8988T (cell line): Measurements from ENCODE around the gene GAMT.

Experiments
- DNase-seq: peaks from one replicate; pipeline ENCODE4 v3.0.0; 2011

GAMT gene

GRCh38 chr19:1417681-1418495 is 16.5 kb upstream of the GAMT start:
- DNase-seq: no peak

GRCh38 chr19:1417145-1417544 is 15.8 kb upstream of the GAMT start:
- DNase-seq: no peak

GRCh38 chr19:1416014-1416841 is 14.9 kb upstream of the GAMT start:
- no peak for DNase-seq

DNA sequence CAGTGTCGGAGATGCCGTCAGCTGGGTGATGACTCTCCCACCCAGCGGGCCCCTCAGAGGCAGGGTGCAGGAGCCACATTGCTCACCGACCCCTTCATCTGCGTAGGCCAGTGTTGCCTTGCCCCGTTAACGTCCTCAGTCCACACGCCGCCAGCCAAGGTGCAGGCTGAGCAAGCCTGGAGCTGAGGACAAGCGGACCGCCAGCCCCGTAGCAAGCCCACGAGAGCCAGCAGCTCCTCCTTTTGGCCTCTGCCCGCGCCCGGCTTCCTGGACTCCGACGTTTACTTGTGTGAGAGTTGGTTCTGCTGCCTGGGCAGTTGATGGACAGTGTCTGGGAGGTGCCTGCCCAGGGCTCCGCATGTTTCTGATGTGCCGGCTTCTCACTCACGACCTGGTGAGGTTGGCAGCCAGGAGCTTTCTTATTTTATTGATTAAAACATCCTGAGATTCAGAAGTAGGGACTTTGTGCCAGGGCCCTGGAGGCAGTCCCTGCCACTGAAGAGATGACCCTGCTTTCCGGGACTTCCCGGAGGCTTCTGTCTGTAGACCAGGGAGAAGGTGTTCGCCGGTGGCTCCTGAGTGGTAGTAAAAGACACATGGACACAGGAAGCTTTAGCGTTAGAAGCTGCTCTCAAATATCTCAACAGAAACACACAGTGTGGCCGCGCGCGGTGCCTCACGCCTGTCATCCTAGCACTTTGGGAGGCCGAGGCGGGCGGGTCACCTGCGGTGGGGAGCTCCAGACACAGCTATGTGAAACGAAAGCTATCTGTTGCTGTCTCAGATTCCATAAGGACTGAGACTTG is 11.9 kb upstream of the GAMT start:
- DNase-seq: no peak

- no peak for DNase-seq
Measured at GRCh38 chr19:1412323-1412923, 11.1 kb upstream of the GAMT start.

- DNase-seq: no peak
Measured at GRCh38 chr19:1411255-1412191, 10.2 kb upstream of the GAMT start.

- DNase-seq: no peak
Measured at GRCh38 chr19:1410789-1411188, 9.4 kb upstream of the GAMT start.

GRCh38 chr19:1410136-1410786 is 8.9 kb upstream of the GAMT start:
- no peak for DNase-seq

DNA sequence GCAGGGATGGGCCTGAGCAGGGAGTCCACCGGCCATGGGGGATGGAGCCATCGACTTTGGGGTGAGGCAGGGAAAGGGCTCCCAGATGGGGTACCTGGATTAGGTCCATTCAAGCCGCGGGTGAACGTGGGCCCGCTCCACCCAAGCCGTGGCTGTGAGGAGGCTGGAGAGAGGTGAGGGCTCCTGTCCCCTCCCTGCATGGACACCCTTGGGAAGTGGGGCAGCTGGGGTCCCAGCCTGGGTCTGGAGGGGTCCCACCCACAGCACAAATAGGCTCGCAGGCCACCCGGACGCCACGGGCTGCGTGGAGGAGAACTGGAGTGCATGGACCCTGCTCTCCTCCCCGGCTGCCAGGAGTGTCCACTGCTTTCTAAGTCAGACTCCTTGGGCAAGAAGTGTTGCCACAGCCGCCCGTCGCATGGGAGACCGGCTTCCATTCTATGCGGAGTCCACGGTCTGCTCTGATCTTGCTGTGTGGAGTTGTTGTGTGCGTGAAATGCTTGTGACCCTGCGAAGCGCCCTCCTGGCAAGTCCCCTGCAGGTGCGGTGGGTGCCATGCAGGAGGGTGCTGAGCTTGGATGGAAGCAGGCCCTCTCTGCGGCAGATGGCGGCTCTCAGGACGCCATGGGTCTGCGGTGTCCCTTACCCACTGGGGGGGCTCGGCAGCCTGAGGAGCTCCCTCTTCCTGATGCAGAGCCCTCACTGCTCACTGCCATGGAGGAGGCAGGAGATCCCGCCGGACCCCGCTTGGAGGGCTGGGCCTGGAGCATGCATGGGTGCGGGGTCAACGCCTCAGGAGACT is 8.1 kb upstream of the GAMT start:
- DNase-seq: no peak

DNA sequence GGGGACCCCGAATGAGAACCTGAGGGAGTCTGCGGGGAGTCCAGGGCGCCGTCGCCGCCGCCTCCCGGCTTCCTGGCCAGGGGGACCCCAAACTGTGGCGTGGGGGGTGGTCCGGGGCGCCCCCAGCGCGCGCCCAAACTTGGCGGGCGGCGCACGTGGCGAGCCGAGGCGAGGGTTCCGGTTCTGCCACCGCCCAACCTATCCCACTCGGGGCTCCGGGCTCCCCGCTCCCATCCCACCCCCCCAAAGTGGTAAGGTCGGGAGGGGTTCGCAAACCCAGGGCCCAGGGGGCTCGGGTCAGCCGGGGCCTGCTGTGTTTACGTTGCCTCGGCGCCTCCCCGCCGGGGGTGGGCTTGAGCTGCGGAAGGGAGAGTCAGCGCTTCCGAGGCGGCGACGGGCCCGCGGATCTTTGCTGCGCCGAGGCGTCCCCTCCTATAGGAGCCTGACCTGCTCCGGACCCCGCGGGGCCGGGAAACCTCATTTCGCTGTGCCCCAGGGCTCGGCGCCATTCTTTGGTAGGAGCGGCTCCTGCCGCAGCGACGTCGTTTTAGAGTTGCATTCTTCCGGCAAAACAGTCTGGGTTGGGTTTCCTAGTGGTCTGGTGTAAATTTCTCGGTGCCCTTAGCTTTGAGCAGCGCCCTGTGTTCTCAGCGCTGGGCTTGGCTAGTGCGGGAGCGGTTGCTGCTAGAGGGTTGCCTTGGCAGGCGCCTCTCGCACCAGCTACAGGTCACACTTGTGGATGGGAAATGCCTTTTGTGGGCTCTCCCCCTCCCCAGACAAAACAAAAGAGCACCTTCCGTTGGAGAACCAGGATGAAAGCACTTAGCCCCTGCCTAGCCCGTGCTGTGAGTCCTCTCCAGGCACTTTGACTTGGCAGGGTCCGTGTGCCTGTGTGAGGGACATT is 7.2 kb upstream of the GAMT start:
- DNase-seq: no peak

DNA sequence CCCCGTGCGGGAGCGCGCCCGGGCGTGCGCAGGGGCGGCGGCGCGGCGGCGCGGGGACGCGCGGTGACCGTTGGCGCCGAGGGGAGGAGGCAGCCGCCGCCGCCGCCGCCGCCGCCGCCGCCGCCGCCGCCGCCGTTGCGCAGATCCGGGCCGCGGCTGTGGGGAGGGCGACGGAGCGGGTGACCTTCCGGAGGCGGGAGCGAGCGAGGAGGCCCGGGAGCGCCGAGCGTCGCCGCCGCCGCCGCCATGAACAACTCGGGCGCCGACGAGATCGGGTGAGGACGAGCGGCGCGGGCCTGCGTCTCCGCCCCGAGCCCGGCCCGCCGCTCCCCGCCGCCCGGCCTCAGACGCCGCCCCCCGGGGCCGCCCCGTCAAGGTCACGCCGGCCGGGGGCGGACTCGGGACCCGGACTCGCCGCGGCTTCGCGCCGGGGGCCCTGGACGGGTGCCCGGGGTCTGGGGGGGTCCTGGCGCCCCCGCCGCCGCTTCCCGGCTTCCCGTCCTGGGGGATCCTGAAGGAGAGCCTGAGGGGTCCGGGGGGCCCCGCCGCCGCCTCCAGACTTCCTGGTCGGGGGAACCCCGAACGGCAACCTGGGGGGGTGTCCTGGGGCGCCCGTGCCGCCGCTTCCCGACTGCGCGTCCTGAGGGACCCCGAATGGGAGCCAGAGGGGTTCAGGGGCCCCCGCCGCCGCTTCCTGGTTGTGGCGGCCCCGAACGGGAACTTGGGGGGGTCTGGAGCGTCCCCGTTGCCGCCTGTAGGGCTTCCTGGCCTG is 6.4 kb upstream of the GAMT start, which contains the start of gene DAZAP1:
Gene DAZAP1, plus strand, starts transcription at position 59 of the 772 bp plus-strand sequence. Its CDS starts 188 bp downstream, at position 247.
- no peak for DNase-seq

DNA sequence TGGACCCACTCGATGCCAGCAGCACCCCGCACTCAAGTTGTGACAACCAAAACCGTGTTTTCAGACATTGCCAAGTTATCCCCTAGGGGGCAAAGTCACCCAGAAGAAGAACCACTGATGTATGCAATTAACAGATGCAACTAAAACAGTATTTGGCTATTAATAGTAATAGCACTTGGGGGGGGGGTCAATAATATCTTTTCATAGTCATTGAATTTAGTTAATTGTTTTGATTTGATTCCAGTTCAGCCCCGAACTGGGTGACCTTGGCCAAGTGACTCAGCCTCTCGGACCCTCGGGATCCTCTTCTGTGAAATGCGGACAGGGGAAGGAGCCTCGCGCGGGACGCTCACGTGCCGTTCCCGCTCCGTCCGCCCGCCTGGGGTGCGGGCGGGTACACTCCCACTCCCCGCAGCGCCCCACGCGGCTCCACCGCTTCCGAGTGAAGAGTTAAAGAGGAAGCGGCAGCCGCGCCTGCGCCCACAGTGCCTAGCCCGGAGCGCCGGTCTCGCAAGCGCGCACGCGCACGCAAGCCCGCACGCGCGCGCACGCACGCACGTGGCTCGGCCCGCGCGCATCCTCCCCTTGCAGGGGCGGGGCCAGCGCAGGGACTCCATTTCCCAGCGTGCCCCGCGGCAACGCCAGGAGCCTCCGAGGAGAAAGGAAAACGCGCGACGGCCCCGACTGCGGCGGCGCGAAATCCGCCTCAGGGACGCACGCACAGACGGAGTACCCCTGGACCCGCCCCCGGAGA is 5.6 kb upstream of the GAMT start:
- peak; percentile 99 for DNase-seq

DNA sequence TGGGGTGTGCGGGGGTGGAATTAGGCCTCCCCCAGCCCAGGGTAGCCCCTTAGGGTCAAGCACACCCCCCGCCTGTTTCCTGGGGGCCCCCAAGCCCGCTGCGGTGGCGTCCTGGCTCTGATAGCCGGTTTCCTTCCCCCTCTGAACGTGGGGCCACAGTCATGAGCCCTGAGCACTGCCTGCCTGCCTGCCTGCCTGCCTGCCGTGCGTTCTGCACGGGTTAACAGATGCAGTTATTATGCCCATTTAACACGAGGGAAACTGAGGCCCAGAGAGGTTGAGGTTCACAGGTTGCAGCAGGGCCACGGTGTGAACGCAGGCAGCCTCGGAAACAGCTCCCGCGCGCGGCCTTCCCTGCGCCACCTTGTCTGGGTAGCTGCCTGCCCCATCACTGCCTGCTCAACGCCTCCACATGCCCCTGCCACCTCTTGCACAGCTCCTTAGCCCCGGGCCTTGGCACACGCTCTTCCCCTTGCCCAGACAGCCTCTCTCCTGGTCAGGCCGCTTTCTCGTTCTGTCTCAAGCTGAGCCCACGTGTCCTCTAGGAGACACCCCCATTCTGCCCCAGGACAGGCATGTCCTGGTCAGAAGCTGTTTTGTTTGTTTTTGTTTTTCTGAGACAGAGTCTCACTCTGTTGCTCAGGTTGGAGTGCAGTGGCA is 1.2 kb upstream of the GAMT start:
- DNase-seq: no peak

DNA sequence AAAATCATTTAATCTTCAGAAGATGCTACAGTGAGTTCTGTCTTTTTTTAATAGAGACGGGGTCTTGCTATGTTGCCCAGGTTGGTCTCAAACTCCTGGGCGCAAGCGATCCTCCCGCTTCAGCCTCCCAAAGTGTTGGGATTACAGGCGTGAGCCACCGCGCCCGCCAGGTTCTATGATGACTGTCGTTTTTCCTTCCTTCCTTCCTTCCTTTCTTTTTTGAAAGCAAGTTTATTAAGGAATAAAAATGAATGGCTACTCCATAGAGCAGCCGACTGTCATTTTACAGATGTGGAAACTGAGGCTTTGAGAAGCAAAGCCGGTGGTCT is 511 bp upstream of the GAMT start:
- DNase-seq: no peak

GRCh38 chr19:1400281-1401137 is 833 bp downstream of the GAMT start:
- no peak for DNase-seq

GRCh38 chr19:1399745-1400144 is 1.6 kb downstream of the GAMT start:
- no peak for DNase-seq
